RWPE2 (cell line): Measurements from ENCODE around the gene GARIN5A.

Source experiments
- ATAC-seq: fragments of 200-7000 bp; cut with Tn5 transposase; 3 replicates; pipeline ENCODE4 v1.9.1; 2021; ENCODE audit warnings: low read depth
- DNase-seq: peaks from one replicate; pipeline ENCODE4 v3.0.0-alpha.2; 2020; ENCODE audit warnings: low spot score
- H3K27ac ChIP-seq: fragments of 450-650 bp; 2 replicates; pipeline ENCODE4 v1.5.1; 2017; ENCODE audit warnings: mild to moderate bottlenecking; ENCODE audit not compliant: poor library complexity, severe bottlenecking
- H3K27me3 ChIP-seq: fragments of 250-450 bp; sonication (Bioruptor Pico); 2 replicates; pipeline ENCODE4 v1.5.1; 2021; ENCODE audit warnings: mild to moderate bottlenecking, moderate library complexity; ENCODE audit not compliant: insufficient read depth, poor library complexity, severe bottlenecking
- H3K36me3 ChIP-seq: fragments of 250-450 bp; sonication (Bioruptor Pico); 2 replicates; pipeline ENCODE4 v1.5.1; 2020; ENCODE audit warnings: low read depth, mild to moderate bottlenecking, moderate library complexity
- H3K4me1 ChIP-seq: fragments of 250-450 bp; sonication (Bioruptor Pico); 2 replicates; pipeline ENCODE4 v1.5.1; 2021; ENCODE audit warnings: mild to moderate bottlenecking, moderate library complexity; ENCODE audit not compliant: insufficient read depth, poor library complexity, severe bottlenecking
- H3K4me3 ChIP-seq: fragments of 250-450 bp; sonication (Bioruptor Pico); 2 replicates; pipeline ENCODE4 v1.5.1; 2021; ENCODE audit warnings: mild to moderate bottlenecking, moderate library complexity; ENCODE audit not compliant: severe bottlenecking
- H3K9me3 ChIP-seq: fragments of 250-450 bp; sonication (Bioruptor Pico); 2 replicates; pipeline ENCODE4 v1.5.1; 2021; ENCODE audit warnings: mild to moderate bottlenecking, moderate library complexity; ENCODE audit not compliant: severe bottlenecking
- TF ChIP-seq, protein P1 (sequence below): fragments of 450-650 bp; IDR thresholded peaks from one replicate; pipeline ENCODE4 v1.5.1; 2017; ENCODE audit warnings: mild to moderate bottlenecking, moderate library complexity; ENCODE audit not compliant: poor library complexity, severe bottlenecking

The GARIN5A gene

DNA sequence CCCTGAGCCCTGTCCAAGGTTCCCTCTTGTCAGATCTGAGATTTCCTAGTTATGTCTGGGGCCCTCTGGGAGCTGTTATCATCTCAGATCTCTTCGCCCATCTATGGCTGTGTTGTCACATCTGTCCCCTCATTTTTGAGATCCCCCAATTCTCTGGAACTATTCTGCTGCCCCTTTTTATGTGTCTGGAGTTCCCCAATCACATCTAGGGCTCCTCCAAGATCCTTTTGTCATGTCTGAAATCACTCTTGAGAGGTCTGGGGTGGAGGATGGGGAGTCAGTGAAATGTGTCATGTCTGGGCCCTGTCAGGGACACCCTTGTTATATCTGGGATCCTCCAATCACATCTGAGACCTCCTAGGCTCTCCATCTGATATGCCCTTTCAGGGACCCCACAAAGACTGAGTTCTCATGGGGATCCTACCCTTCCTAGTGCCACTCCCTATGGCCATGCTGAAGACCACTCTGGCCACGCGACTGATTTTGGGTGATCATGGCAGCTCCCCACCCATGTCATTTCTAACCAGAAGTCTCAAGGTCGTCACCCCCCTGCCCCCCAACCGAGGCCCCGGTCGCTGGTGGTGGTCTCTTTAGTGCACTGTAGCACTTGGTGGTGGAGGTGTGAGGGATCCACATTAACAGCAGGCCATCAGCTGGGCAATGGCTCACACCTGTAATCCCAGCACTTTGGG is 47.7 kb downstream of the GARIN5A start:
- DNase-seq = no peak
- Histone ChIP-seq H3K36me3 (no peaks in the 10 kb centered on the region), H3K4me3 (no peak overlapping the region), H3K27ac (no peak overlapping the region), H3K9me3 (no peaks in the 10 kb centered on the region), H3K4me1 (no peaks in the 10 kb centered on the region), H3K27me3 (peaks cover 9% of the 10 kb centered on the region)
- TF ChIP-seq, protein P1, sequence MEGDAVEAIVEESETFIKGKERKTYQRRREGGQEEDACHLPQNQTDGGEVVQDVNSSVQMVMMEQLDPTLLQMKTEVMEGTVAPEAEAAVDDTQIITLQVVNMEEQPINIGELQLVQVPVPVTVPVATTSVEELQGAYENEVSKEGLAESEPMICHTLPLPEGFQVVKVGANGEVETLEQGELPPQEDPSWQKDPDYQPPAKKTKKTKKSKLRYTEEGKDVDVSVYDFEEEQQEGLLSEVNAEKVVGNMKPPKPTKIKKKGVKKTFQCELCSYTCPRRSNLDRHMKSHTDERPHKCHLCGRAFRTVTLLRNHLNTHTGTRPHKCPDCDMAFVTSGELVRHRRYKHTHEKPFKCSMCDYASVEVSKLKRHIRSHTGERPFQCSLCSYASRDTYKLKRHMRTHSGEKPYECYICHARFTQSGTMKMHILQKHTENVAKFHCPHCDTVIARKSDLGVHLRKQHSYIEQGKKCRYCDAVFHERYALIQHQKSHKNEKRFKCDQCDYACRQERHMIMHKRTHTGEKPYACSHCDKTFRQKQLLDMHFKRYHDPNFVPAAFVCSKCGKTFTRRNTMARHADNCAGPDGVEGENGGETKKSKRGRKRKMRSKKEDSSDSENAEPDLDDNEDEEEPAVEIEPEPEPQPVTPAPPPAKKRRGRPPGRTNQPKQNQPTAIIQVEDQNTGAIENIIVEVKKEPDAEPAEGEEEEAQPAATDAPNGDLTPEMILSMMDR = no peak
- ATAC-seq = no peak

DNA sequence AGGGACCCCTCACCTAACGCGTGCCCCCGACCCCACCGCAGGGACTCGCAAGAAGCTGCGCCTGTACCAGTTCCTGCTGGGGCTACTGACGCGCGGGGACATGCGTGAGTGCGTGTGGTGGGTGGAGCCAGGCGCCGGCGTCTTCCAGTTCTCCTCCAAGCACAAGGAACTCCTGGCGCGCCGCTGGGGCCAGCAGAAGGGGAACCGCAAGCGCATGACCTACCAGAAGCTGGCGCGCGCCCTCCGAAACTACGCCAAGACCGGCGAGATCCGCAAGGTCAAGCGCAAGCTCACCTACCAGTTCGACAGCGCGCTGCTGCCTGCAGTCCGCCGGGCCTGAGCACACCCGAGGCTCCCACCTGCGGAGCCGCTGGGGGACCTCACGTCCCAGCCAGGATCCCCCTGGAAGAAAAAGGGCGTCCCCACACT is 48.6 kb downstream of the GARIN5A start:
- H3K4me3 ChIP-seq = peak overlapping the region; percentile 11
- ATAC-seq = 0 out of 3 replicates have a peak, but pooled peaks have one; percentile 15
- no peaks in the 10 kb centered on the region for H3K4me1 ChIP-seq
- peaks cover 9% of the 10 kb centered on the region for H3K27me3 ChIP-seq
- DNase-seq = no peak
- no peak overlapping the region for H3K27ac ChIP-seq
- H3K36me3 ChIP-seq = no peaks in the 10 kb centered on the region
- H3K9me3 ChIP-seq = no peaks in the 10 kb centered on the region
- TF ChIP-seq, protein P1 = no peak

DNA sequence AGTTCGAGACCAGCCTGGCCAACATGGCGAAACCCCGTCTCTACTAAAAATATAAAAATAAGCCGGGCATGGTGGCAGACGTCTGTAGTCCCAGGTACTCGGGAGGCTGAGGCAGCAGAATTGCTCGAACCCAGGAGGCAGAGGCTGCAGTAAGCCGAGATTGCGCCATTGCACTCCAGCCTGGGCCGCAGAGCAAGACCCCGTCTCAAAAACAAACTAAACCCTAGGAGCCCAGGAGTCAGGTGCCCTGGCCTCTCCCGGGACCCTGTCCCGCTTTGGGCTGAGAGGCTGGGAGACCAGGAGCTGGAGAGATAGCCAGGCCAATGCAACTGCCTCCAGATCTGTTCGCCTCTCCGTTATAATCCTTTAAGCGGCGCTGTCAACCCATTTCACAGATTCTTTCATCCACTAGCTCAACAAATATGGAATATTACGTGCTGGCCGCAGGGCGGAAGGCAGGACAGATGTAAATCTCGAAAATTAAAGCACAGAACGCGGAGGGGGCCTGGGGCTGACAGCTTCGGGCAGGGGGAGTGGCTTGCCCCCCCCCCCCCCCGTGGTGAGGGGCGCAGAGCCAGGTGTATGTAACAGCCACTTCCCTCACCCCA is 49.2 kb downstream of the GARIN5A start:
- H3K27me3 ChIP-seq = peaks cover 3% of the 10 kb centered on the region
- TF ChIP-seq, protein P1 = no peak
- DNase-seq = no peak
- no peak overlapping the region for H3K27ac ChIP-seq
- no peaks in the 10 kb centered on the region for H3K36me3 ChIP-seq
- no peaks in the 10 kb centered on the region for H3K9me3 ChIP-seq
- no peak overlapping the region for H3K4me3 ChIP-seq
- no peak for ATAC-seq
- H3K4me1 ChIP-seq = no peaks in the 10 kb centered on the region

DNA sequence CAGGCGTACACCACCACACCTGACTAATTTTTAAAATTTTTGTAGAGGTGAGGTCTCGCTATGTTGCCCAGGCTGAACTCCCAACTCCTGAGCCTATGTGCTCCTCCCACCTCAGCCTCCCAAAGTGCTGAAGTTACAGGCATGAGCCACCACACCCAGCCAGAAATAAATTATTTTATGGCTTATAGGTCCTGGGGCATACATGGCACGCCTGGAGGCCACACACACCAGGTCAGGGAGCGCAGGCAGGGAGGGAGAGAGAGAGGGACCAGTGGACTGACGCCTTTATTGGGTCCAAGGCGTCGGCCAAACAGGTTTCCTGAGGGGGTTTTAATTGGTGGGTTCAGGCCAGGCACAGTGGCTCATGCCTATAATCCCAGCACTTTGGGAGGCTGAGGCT is 51.1 kb downstream of the GARIN5A start:
- Histone ChIP-seq H3K27ac (no peak overlapping the region), H3K4me3 (no peak overlapping the region), H3K4me1 (no peaks in the 10 kb centered on the region), H3K36me3 (no peaks in the 10 kb centered on the region), H3K27me3 (no peaks in the 10 kb centered on the region), H3K9me3 (no peaks in the 10 kb centered on the region)
- DNase-seq (no peak), ATAC-seq (no peak)
- TF ChIP-seq, protein P1 = no peak
